Cerebellar cortex (tissue), 1 donor: Measurements from ENCODE around the gene TSSC4.
"Not testable (repeated sequence)": the region's sequence is repeated elsewhere in the genome, so short reads cannot be mapped to it uniquely, and the experiment has no call there.

Experiments used
- DNase-seq: peaks from one replicate; pipeline ENCODE4 v3.0.0-alpha.2; 2015; ENCODE audit warnings: low spot score

TSSC4 gene

GRCh38 chr11:2400069-2400761, at the start of gene TSSC4:
Gene TSSC4 (plus strand): TSS chr11:2400750. CDS start chr11:2402634, 1,884 bp downstream.
- peak; percentile 100 for DNase-seq

GRCh38 chr11:2351701-2352100, 48.8 kb upstream of the TSSC4 start:
- no peak for DNase-seq

- DNase-seq, result no peak
Observed at GRCh38 chr11:2352420-2352819, 48.1 kb upstream of the TSSC4 start.

- no peak for DNase-seq
Observed at GRCh38 chr11:2355000-2355644, 45.4 kb upstream of the TSSC4 start.

- DNase-seq, result no peak
Observed at GRCh38 chr11:2357246-2357645, 43.3 kb upstream of the TSSC4 start.

- not testable (repeated sequence) for DNase-seq
Observed at GRCh38 chr11:2357651-2358050, 42.9 kb upstream of the TSSC4 start.

GRCh38 chr11:2358754-2359442, 41.7 kb upstream of the TSSC4 start:
- no peak for DNase-seq

- DNase-seq, result no peak
Observed at GRCh38 chr11:2359557-2359956, 41.0 kb upstream of the TSSC4 start.

GRCh38 chr11:2360081-2360642, 40.4 kb upstream of the TSSC4 start:
- DNase-seq, result no peak

GRCh38 chr11:2361565-2361964, 39.0 kb upstream of the TSSC4 start:
- no peak for DNase-seq

GRCh38 chr11:2362414-2362813, 38.1 kb upstream of the TSSC4 start:
- no peak for DNase-seq

GRCh38 chr11:2363130-2363529, 37.4 kb upstream of the TSSC4 start:
- DNase-seq, result no peak

GRCh38 chr11:2363577-2364370, 36.8 kb upstream of the TSSC4 start:
- no peak for DNase-seq

GRCh38 chr11:2364386-2364785, 36.2 kb upstream of the TSSC4 start:
- DNase-seq, result not testable (repeated sequence)

- no peak for DNase-seq
Observed at GRCh38 chr11:2365571-2366210, 34.9 kb upstream of the TSSC4 start.

GRCh38 chr11:2366276-2366675, 34.3 kb upstream of the TSSC4 start:
- DNase-seq, result no peak

GRCh38 chr11:2366733-2367132, 33.8 kb upstream of the TSSC4 start:
- no peak for DNase-seq

- DNase-seq, result no peak
Observed at GRCh38 chr11:2367266-2368160, 33.0 kb upstream of the TSSC4 start.

- DNase-seq, result no peak
Observed at GRCh38 chr11:2368178-2368850, 32.2 kb upstream of the TSSC4 start.

GRCh38 chr11:2368851-2369180, 31.7 kb upstream of the TSSC4 start:
- no peak for DNase-seq
